ENCODE data around the gene NMT2.
"Not testable (repeated sequence)": the region's sequence is repeated elsewhere in the genome, so short reads cannot be mapped to it uniquely, and the experiment has no call there.

Gene NMT2

DNA sequence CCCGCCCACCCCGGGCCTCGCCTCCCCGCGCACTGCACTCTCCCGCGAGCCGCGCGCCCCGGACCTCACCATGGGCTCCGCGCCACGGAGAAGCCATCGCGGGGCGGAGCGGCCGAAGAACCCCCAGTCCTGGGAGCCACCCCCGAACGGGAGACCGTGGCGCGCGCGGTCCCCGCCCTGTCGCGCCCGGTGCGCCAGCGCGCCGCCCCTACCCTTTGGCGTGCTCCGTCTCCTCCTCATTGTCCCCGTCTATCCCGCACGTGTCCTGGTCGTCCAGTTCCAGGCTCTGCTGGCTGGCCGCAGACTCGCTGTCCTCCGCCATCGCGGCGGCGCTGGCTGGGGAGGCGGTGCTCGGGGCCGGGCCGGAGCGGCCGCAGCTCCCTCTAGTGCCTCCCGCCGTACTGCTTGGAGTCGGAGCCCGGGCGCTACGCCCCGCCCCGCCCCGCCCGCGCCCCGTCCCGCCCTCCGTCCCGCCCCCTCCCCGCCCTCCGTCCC is at the start of gene NMT2:
NMT2 (minus strand) TSS at position 403 of the 495 bp plus-strand sequence; CDS start at position 322, 81 bp downstream.
- DNase-seq (no peak), ATAC-seq (peak; percentile 81)

DNA sequence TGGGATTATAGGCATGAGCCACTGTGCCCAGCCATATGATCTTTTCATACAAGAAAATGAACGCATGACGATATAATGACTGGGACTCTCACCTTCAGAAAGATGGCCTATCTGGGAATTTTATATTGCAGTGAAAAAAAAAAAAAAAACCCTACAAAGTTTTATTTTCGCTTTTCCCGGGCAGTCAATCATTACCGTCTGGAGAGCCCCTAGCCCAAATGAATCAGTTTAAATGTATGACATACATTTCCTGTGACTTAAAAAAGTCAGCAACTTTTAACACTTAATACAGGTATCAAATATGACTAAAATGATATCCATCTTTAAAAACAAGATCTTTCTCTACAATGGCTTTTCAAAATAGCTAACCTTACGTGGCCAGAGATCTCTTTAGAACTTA is 48.2 kb upstream of the NMT2 start:
- DNase-seq (no peak), ATAC-seq (no peak)

DNA sequence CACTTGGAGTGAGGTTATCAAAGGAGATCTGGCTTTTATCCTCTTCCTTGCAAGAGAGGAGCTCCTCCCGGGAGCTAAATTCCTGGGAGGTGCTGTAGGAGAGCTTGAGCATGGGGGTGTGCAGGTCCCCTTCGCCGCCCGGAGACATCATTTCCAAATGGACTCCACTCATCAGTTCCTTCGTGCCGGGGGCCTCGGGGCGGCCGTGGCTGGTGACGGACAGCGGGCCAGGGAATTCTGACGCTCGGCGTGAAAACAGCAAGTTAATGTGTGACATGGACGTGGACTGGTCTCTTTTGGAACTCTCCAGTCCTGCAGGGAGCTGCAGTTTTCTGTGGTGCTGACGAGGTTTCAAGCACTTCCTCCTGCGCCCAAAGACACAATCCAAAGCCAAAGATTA is 45.7 kb upstream of the NMT2 start:
- no peak for DNase-seq
- no peak for ATAC-seq

DNA sequence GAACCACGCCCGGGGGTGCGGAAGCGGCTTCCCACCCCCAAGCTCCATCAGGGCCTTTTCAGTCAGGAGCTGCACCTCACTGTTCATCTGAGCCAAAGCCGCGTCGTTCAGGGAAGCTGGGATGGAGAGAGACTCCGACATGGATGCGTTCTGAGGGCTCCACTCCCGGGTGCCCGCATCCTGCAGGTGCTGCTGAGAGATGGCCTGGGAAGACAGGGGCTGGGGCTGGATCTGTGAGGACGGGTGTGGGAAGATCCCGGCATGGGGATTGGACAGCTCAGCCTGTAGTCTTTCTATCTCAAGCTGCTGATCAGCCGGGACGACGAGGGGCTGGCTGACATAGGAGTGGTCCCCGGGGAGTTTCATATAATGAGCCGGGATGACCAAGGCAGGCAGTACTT is 45.0 kb upstream of the NMT2 start:
- DNase-seq, result no peak
- no peak for ATAC-seq

DNA sequence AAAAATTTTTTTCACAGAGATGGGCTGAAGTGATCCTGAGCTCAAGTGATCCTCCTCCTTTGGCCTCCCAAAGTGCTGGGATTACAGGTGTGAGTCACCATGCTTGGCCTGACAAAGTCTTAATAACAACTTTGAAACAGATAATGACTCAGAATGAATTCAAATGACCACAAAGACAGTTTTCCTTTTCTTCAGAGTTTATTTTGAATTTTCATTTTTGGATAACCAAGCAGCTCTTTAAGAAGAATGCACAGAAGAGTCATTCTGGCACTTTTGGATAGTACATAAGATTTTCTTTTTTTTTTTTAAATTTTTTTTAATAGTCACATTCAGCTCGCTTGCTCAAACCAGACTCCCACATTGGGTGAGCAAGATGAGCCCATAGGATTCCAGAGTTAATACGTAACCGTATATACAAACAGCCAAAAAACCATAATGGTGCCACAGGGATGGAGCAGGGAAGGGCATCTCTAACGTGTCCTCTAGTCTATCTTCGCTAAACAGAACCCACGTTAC is 43.0 kb upstream of the NMT2 start:
- ATAC-seq, result no peak

DNA sequence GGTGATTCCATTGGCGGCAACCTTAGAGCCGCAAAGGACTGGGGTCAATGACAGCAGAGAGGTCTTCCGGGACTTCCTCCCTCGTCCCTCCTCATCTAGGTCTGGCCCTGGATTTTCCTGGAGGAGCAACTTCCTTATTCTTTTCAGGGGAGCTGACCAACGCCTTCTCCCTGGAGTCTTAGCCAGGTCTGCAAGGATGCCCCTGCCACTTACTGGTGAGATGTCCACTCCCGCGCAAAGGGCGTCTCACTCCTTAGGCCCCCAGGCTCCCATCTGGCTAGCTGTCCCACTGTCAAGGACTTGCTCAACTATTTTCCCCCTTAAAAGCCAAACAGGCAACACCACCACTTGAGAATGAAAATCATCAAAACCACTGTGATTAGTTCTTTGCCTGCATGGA is 42.0 kb upstream of the NMT2 start:
- no peak for ATAC-seq
- DNase-seq, result no peak

More for the DNA sequence above, 43.0 kb upstream of the NMT2 start:
- DNase-seq, result no peak

DNA sequence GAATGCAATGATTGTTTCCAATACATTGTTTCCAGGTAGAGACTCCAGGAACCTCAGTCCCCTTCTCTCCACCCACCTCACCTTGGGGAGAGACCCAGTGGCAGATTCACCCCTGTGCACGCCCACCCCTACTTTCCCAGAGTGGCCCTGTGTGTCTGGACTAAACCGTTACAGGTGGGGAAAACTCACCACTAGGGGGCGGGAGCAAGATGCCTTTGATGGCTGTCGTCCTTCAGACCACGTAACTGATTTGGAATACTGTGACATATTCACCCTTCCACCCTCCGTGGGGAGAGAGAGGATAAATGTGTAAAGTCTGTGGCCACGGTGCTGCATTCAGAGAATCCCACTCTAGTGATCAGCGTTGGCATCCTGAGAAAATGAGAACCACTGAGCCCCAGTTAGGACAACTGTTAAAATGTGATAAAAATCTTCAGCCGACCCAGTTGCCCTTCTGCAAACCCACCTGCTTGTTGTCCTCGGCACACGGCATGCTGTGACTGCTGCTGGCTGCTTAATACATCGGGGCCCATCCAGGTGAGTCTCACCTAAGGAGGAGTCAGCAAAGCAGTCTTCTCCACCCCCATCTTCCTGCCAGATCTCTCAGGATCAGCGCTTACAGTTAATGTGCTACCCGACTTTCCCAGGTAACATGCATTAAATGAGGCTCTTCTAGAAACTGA is 41.5 kb upstream of the NMT2 start:
- DNase-seq (peak; percentile 89), ATAC-seq (peak; percentile 76)

DNA sequence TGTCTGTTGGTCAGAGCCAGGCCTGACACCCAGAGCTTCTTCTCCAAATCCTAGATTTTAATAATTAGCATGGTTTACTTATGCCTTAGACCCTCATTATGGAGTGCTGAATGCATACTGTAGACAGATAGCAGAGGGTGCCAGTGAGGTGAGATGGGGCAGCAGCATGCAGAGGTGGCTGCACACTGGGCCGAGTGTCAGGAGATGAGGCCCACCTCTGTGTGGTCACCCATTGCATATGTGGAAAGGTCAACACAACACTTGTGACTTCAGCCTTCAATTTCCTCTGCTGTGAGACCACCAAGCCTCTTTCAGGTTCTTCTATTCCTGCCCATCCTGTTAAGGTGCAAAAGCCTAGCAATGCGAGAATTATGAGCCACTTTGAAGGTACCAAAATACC is 39.7 kb upstream of the NMT2 start:
- no peak for DNase-seq
- peak; percentile 11 for ATAC-seq

DNA sequence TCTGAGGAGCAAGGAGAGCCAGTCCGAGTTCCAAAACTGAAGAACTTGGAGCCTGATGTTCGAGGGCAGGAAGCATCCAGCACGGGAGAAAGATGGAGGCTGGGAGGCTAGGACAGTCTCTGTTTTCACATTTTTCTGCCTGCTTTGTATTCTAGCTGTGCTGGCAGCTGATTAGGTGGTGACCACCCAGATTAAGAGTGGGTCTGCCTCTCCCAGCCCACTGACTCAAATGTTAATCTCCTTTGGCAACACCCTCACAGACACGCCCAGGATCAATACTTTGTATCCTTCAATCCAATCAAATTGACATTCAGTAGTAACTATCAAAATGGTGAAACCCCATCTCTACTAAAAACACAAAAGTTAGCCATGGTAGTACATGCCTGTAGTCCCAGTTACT is 38.9 kb upstream of the NMT2 start:
- not testable (repeated sequence) for ATAC-seq, DNase-seq

DNA sequence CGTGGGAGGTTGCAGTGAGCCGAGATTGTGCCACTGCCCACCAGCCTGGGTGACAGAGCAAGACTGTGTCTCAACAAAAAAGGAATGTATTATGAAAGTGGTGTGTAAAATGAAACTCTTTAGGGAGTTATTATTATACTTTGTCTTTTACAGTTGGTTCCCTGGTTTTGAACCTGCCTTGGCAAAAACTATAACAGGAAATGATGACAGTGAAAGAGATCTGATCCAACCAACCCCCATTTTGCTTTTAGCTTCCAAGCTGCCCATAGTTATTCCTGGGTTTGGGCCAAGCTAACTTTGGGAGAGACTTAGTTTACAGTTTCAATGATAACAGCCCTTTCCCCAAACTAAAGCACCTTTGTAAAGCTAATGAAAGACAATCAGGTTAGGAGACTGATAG is 34.1 kb upstream of the NMT2 start:
- no peak for DNase-seq
- no peak for ATAC-seq

DNA sequence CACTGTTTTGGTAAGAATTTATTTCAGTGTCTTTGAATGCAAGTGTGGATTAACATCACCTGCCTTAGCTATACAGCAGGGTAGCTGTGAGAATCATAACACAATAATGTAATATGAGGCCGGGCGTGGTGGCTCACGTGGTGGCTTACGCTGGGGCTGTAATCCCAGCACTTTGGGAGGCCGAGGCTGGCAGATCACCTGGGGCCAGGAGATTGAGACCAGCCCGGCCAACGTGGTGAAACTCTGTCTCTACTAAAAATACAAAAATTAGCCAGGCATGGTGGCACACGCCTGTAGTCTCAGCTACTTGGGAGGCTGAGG is 33.8 kb upstream of the NMT2 start:
- not testable (repeated sequence) for ATAC-seq, DNase-seq

DNA sequence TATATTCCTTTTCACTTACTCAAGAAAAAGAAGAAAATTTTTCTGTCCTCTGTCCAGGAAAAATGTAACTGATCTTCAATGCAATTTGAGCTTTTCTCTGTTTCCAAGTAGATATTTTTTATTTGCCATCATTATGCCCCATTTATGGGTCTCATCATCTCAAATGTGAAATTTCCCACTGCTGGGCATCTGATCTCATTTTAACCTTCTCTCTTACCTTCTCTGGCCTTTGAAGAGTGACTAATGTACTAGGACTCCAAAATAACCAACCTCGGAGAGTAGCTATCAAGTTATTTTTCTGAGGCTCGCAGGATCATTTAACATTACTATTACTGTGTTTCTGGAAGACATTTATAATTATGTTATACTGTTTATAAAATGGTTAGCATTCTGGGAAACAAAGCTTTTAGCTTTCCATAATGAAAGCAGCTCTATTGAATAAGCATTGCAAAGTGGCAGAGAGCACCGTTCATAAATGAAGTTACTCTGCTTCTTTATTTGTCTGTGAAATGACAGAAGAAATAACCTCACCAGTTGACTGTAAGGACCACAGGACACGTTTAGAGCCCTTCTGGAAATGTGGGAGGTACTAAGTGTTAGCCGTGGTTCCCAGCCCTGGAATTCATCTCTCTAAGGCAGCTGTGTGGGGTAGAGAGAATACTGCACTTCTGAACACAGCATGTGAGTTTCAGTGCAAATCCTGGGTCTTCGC is 33.3 kb upstream of the NMT2 start:
- DNase-seq, result no peak
- ATAC-seq, result no peak

DNA sequence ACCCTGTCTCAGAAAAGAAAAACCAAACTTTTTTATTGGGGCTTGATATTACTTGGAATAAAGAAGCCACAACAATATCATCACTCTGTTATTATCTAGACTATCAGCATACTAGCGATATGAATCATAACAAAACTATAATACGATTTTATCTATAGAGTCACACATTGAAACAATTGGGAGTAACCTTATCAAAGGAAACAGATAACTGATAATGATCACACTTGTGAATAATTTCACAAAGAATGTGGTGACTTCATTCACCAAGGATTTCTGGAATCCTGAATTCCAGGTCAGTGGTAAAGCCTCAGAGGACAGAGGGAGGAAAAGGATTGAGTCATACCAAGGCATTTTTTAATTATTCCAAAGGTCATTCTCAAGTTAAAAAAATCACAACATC is 32.1 kb upstream of the NMT2 start:
- ATAC-seq, result no peak
- no peak for DNase-seq

DNA sequence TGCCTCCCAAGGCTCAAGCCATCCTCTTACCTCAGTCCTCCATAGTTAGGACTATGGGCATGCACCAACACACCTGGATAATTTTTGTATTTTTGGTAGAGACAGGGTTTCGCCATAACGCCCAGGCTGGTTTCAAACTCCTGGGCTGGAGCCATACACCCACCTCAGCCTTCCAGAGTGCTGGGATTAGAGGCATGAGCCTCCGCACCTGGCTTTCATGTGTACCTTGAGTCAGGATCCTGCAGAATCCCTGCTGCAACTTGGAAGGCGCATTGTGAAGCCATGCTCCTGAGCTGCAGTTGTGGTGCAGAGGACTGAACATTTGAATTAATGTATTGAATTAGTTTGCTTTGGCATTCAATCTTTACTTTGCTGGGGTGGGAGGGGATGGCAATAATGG is 29.4 kb upstream of the NMT2 start:
- no peak for DNase-seq
- no peak for ATAC-seq

DNA sequence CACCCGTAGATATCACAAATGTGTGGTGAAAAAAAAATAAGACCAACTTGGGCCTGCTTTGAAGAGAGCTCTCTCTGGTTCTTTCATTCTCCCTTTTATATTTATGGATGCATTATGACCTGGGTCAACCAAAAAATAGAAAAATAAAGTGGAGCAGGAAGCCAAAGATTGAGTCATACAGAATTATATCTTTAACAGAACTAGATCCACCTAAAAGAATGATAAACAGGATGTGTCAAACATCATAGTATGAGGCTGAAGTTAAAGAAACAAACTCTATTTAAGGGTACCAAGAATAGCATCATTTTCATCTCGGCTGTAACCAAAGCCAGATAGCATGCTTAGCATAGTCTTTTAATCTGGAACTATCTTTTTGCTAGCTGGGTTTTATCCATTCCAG is 28.8 kb upstream of the NMT2 start:
- no peak for ATAC-seq
- no peak for DNase-seq

DNA sequence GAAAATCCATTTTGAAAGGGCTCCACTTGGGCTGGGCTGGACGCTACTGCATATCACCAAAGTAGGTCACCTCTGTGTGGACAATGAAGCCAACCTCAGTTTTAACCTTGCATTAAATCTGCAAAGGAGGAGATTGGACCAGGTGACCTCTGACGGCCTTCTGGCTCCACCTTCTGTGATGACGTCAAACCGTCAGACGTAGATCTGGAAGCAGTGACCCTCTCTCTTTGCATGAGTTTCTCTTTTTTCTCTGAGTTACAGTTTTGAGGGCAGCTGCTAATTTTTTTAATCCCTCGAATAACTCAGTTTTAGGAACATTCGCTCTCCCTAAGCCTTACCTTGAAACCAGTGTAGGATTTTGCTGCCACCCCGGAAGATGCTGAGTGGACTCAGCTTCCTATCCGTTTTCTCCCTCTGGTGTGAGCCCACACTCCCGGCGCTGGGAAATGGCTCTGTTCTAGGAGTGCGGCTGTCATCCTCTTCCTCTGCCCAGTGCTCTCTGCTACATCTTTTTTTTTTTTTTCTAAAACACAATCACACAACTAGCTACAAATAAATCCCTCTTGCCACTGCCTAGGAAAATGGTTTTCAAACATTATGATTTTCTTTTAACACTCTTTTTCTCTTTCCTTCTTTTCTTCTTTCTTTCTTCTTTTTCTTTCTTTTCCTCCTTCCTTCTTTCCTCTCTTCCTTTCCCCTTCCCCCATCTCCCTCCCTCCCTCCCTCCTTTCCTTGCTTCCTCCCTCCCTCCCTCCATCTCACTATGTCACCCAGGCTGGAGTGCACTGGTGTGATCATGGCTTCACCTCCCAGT is 27.7 kb upstream of the NMT2 start:
- no peak for DNase-seq
- ATAC-seq, result no peak

DNA sequence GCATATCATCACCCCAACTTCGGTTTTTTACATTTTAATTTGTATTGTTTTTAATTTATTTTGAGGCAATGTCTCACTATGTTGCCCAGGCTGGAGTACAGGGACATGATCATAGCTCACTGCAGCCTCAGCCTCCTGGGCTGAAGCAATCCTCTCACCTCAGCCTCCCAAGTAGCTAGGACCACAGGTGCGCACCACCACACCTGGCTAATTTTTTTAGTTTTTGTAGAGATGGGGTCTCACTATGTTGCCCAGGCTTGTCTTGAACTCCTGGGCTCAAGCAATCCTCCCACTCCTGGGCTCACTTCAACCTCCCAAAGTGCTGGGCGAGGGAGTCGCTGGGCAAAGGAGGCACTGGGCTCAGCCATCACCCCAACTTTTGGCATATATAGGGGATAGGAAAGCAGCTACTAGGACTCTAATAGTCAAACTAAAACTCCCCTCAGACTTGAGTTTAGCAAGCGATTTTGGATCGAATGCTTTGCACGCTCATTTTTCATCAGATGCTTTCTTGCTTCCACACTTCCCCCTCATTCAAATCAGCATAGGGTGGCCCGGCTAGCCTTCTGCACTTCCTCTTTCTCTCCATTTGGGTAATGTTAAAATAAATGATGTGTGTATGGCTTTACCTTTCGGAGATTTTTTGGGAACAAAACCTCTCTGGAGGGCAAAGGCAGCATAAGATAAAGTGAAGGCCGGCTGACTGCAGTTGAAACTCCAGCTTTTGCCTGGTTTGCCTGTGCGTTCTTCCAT is 20.8 kb upstream of the NMT2 start:
- ATAC-seq, result no peak
- no peak for DNase-seq

DNA sequence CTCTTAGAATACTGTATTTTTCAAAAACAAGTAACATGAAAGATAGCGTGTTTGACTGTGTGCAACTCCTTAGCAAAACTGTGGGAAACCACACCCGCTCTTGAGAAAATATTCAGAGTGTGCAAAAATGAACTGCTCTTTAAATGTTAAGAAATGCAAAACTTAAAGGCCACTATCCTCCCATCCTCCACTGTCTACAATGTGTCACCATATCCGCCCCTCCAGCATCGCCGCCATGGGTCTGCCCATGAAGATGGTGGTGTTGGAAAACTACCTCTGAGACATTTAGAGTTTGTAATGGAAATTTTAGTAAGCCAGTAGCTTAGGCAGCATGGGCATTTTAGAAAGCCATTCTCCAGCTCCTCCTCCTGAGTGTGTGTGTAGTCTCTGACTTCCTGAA is 20.1 kb upstream of the NMT2 start:
- DNase-seq (peak; percentile 62), ATAC-seq (peak; percentile 94)

DNA sequence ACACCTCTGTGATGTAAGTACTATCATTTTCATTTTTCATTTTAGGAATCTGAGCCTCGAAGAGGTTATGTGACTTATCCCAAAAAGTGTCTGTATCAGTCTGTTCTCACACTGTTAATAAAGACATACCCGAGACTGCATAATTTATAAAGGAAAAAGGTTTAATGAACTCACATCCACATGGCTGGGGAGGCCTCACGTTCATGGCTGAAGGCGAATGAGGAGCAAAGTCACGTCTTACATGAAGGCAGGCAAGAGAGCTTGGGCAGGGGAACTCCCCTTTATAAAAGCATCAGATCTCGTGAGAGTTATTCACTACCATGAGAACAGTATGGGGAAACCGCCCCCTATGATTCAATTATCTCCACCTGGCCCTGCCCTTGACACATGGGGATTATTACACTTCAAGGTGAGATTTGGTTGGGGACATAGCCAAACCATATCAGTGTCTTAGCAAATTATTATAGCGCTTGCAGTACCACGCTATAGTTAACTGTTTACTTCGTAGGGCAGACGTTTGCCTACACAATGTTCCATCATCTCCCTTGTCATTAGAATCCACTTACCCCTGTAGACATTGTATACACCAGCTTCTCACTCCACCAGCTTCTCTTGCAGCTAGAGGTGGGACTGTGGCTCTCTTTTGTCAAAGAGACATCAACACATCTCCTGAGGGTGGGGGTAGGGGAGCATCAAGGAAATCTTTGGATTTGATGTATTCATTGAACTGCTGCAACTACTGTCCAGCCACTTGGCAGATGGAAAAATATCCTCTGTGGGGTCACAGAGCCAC is 15.4 kb upstream of the NMT2 start:
- ATAC-seq (no peak), DNase-seq (no peak)

DNA sequence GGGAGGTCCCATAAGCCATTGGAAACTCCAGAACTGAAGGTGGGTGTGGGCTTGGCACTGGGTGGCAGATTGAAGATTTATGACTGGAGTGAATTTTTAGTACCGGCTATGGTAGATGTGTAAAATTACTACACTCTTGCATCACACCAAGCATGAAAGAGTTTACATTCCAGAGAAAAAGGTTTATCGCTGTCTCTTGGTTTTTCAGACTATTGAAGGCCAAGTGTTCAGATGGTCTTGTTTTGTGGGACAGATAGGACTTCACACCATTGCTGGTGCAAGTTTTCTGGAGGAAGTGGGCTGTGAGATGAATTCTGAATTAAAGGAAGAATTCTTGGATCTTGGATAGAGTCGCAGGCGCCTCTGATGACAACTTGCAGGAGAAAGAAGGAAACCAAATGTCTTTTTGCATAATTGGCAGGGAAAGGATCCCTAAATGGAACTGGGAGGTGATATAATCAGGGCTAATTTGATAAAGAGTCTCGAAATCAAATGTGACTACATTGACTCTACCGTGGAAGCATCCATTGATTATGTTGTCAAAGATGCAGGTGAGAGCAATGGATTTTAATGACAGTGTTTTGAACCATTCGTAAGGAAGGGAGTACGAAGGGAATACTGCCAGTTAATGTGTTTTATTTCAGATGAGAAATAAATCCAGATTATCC is 14.2 kb upstream of the NMT2 start:
- DNase-seq (no peak), ATAC-seq (no peak)
